Umbilical cord (tissue), 2 donors: Measurements from ENCODE around the gene HLX. TPM values are rescaled to one million over a fixed set of nuclear protein-coding genes. Genes with fewer than 3 reads are reported as not detected.
A peak's percentile ranks its signal among the peaks of the same experiment; 100 is the strongest.

Experiments used
- DNase-seq: peaks from one replicate; pipeline ENCODE4 v3.0.0-alpha.2; 2015; ENCODE audit warnings: low spot score
- total RNA-seq: library from RNA; depleted of rRNA; stranded (reverse); fragments of >200 nt; gene quantifications from one replicate; pipeline ENCODE4 v1.2.3, GENCODE V29; 2014; ENCODE audit warnings: low replicate concordance; ENCODE audit not compliant: insufficient read depth

The HLX gene
- total RNA-seq = 3.6 TPM

- peak; percentile 89 for DNase-seq
These were observed at the start of gene HLX for GRCh38 chr1:220879076-220879508. HLX (plus strand) TSS chr1:220879443; CDS start chr1:220879858, 415 bp downstream.

GRCh38 chr1:220833436-220833835 lies 45.8 kb upstream of the HLX start:
- no peak for DNase-seq

- no peak for DNase-seq
These were observed 44.9 kb upstream of the HLX start for GRCh38 chr1:220834155-220834870.

- no peak for DNase-seq
These were observed 40.7 kb upstream of the HLX start for GRCh38 chr1:220838578-220838977.

- DNase-seq = no peak
These were observed 39.8 kb upstream of the HLX start for GRCh38 chr1:220839474-220839873.

GRCh38 chr1:220841293-220841692 lies 38.0 kb upstream of the HLX start:
- no peak for DNase-seq

GRCh38 chr1:220843481-220844011 lies 35.7 kb upstream of the HLX start:
- peak; percentile 30 for DNase-seq

GRCh38 chr1:220852408-220852807 lies 26.8 kb upstream of the HLX start:
- no peak for DNase-seq

GRCh38 chr1:220872296-220872695 lies 6.9 kb upstream of the HLX start:
- no peak for DNase-seq

GRCh38 chr1:220873087-220873486 lies 6.2 kb upstream of the HLX start:
- no peak for DNase-seq

GRCh38 chr1:220873868-220874655 lies 5.2 kb upstream of the HLX start:
- DNase-seq = peak; percentile 62

GRCh38 chr1:220875260-220875659 lies 4.0 kb upstream of the HLX start:
- DNase-seq = no peak

GRCh38 chr1:220876511-220877376 lies 2.5 kb upstream of the HLX start:
- peak; percentile 50 for DNase-seq

GRCh38 chr1:220877377-220878095 lies 1.7 kb upstream of the HLX start:
- DNase-seq = no peak

- no peak for DNase-seq
These were observed 810 bp upstream of the HLX start for GRCh38 chr1:220878191-220879075.

- peak; percentile 59 for DNase-seq
These were observed 492 bp downstream of the HLX start for GRCh38 chr1:220879509-220880361.

- no peak for DNase-seq
These were observed 1.1 kb downstream of the HLX start for GRCh38 chr1:220880362-220880670.

GRCh38 chr1:220880726-220881506 lies 1.7 kb downstream of the HLX start:
- DNase-seq = peak; percentile 59
